ENCODE measurements around the gene DNAJA3. TPM values are rescaled to one million over a fixed set of nuclear protein-coding genes. Genes with fewer than 3 reads are reported as not detected.

Gene DNAJA3
- total and polyA plus RNA-seq, 2 donors (not counting 3 experiments of a cell fraction or from before 2014, with no cell fraction given), result 33.4 to 45.4 TPM

GRCh38 chr16:4468972-4469371 is 43.3 kb downstream of the DNAJA3 start:
- dilution Hi-C loops (cut with MboI; ENCODE audit: extremely low pct_ligation_motif_present, low sequenced_read_pairs) (no loop called here), intact Hi-C loops (cut with micrococcal nuclease) (no loop called here)
- Histone ChIP-seq H3K36me3 (ENCODE audit: control insufficient read depth in 2 of 2, extremely low read depth in 1 of 2, insufficient read depth in 2 of 2, low read length in 2 of 2) (peaks cover 4 to 21% of the 10 kb centered on the region in 2 experiments), H3K4me3 (replicated peaks in 1 of 3; ENCODE audit: insufficient read depth in 1 of 3, low read depth in 1 of 3, low read length in 3 of 3) (no peak overlapping the region), H3K79me2 (ENCODE audit: control insufficient read depth, insufficient read depth, low read length) (peaks cover under 1% of the 10 kb centered on the region), H3K4me1 (ENCODE audit: control insufficient read depth, extremely low read depth, insufficient read depth, low read length) (peaks cover 3% of the 10 kb centered on the region), H3K9me1 (replicated peaks; ENCODE audit: control insufficient read depth, extremely low read depth, insufficient read depth, low read length) (no peaks in the 10 kb centered on the region), H3K4me2 (ENCODE audit: insufficient read depth, low read length) (no peak overlapping the region), H3K9ac (replicated peaks; ENCODE audit: extremely low read depth, insufficient read depth, low read length) (no peak overlapping the region), H3K27me3 (ENCODE audit: control insufficient read depth in 2 of 2, insufficient read depth in 2 of 2, low read length in 2 of 2) (no peaks in the 10 kb centered on the region), H3K27ac (ENCODE audit: insufficient read depth, low read depth, low read length) (no peak overlapping the region), H3K9me3 (replicated peaks; ENCODE audit: control insufficient read depth, insufficient read depth, low read length) (no peaks in the 10 kb centered on the region), H4K20me1 (replicated peaks; ENCODE audit: control insufficient read depth, extremely low read depth, insufficient read depth, low read length) (no peaks in the 10 kb centered on the region), H2AFZ (ENCODE audit: low read depth, low read length) (no peak overlapping the region)
- FAIRE-seq (no peak), DNase-seq (ENCODE audit: low read depth, low spot score) (no peak)
- POLR2A ChIA-PET, result no interaction called here
- no peak for TF ChIP-seq FOS (IDR thresholded peaks at IDR 0.05; ENCODE audit: borderline replicate concordance, insufficient read depth, low read length)
- no peak for TF ChIP-seq POLR2A (IDR thresholded peaks at IDR 0.05; ENCODE audit: low read depth, low read length)
- no peak for TF ChIP-seq JUN (IDR thresholded peaks at IDR 0.05; ENCODE audit: borderline replicate concordance, insufficient read depth, insufficient read length, low read depth)
- TF ChIP-seq MYC (IDR thresholded peaks at IDR 0.05; ENCODE audit: low read depth, low read length), result no peak
- TF ChIP-seq POLR2AphosphoS5 (IDR thresholded peaks at IDR 0.05; ENCODE audit: insufficient read depth, low read depth, low read length), result no peak
- no peak for TF ChIP-seq EZH2 (IDR thresholded peaks at IDR 0.05; ENCODE audit: borderline replicate concordance, low read depth, low read length, severe bottlenecking)
- CTCF ChIA-PET, result interaction anchor here (0.7 to 1.2 kb wide), 2 partner anchors 80 to 221 kb away, joined by 3 read pairs; no protein-coding TSS in a partner anchor
- no TSS peak for BruUV-seq (replicated peaks)

- no peak overlapping the region for H2AFZ ChIP-seq (ENCODE audit: low read depth, low read length)
- no TSS peak for BruUV-seq (replicated peaks)
- peaks cover 6% of the 10 kb centered on the region for H3K79me2 ChIP-seq (ENCODE audit: control insufficient read depth, insufficient read depth, low read length)
- no peak for FAIRE-seq
- TF ChIP-seq POLR2AphosphoS5 (IDR thresholded peaks at IDR 0.05; ENCODE audit: insufficient read depth, low read depth, low read length) (no peak), EZH2 (IDR thresholded peaks at IDR 0.05; ENCODE audit: borderline replicate concordance, low read depth, low read length, severe bottlenecking) (no peak), MYC (IDR thresholded peaks at IDR 0.05; ENCODE audit: low read depth, low read length) (no peak), CTCF (IDR thresholded peaks at IDR 0.05; ENCODE audit: extremely low read depth in 1 of 2, insufficient read depth in 1 of 2, low read depth in 1 of 2, low read length in 2 of 2) (no peak), GATA2 (IDR thresholded peaks at IDR 0.05; ENCODE audit: insufficient read depth, insufficient read length, low read depth, low read length) (no peak), POLR2A (IDR thresholded peaks at IDR 0.05; ENCODE audit: low read depth, low read length) (no peak), MAX (IDR thresholded peaks at IDR 0.05; ENCODE audit: insufficient read depth, insufficient read length) (no peak), JUN (IDR thresholded peaks at IDR 0.05; ENCODE audit: borderline replicate concordance, insufficient read depth, insufficient read length, low read depth) (no peak)
- no peak overlapping the region for H3K9ac ChIP-seq (replicated peaks; ENCODE audit: extremely low read depth, insufficient read depth, low read length)
- H4K20me1 ChIP-seq (replicated peaks; ENCODE audit: control insufficient read depth, extremely low read depth, insufficient read depth, low read length), result no peaks in the 10 kb centered on the region
- no peaks in the 10 kb centered on the region for H3K9me3 ChIP-seq (replicated peaks; ENCODE audit: control insufficient read depth, insufficient read depth, low read length)
- CTCF ChIA-PET, result interaction anchor here (0.7 kb wide), 1 partner anchor 29 kb away, joined by 3 read pairs; no protein-coding TSS in a partner anchor
- POLR2A ChIA-PET, result no interaction called here
- no peak overlapping the region for H3K4me2 ChIP-seq (ENCODE audit: insufficient read depth, low read length)
- no peak overlapping the region for H3K27ac ChIP-seq (ENCODE audit: insufficient read depth, low read depth, low read length)
- H3K27me3 ChIP-seq (ENCODE audit: control insufficient read depth in 2 of 2, insufficient read depth in 2 of 2, low read length in 2 of 2), result no peaks in the 10 kb centered on the region
- H3K36me3 ChIP-seq (ENCODE audit: control insufficient read depth in 2 of 2, extremely low read depth in 1 of 2, insufficient read depth in 2 of 2, low read length in 2 of 2), result peaks cover 4 to 5% of the 10 kb centered on the region in 2 experiments
- H3K9me1 ChIP-seq (replicated peaks; ENCODE audit: control insufficient read depth, extremely low read depth, insufficient read depth, low read length), result no peaks in the 10 kb centered on the region
- dilution Hi-C loops (cut with MboI; ENCODE audit: extremely low pct_ligation_motif_present, low sequenced_read_pairs) (no loop called here), intact Hi-C loops (cut with micrococcal nuclease) (no loop called here)
- peaks cover 4% of the 10 kb centered on the region for H3K4me1 ChIP-seq (ENCODE audit: control insufficient read depth, extremely low read depth, insufficient read depth, low read length)
- H3K4me3 ChIP-seq (replicated peaks in 1 of 3; ENCODE audit: insufficient read depth in 1 of 3, low read depth in 1 of 3, low read length in 3 of 3), result no peak overlapping the region
- DNase-seq (ENCODE audit: low read depth, low spot score), result no peak
Measured at GRCh38 chr16:4471869-4472268, 46.2 kb downstream of the DNAJA3 start.

Data from endothelial cell of umbilical vein (primary cell).